M059J (cell line): ENCODE data around the gene FBXL7. TPM values are rescaled to one million over a fixed set of nuclear protein-coding genes. Genes with fewer than 3 reads are reported as not detected.

Experiments
- DNase-seq: peaks from one replicate; pipeline ENCODE4 v3.0.0-alpha.2; 2012; ENCODE audit warnings: low read depth
- total RNA-seq: library from RNA; depleted of rRNA; stranded (reverse); fragments of >200 nt; shearing (Covaris generic); gene quantifications from 2 replicates; pipeline ENCODE4 v1.2.3, GENCODE V29; 2014

Gene FBXL7
- total RNA-seq, 1 experiment from 2014 or later = 12.5 TPM

DNA sequence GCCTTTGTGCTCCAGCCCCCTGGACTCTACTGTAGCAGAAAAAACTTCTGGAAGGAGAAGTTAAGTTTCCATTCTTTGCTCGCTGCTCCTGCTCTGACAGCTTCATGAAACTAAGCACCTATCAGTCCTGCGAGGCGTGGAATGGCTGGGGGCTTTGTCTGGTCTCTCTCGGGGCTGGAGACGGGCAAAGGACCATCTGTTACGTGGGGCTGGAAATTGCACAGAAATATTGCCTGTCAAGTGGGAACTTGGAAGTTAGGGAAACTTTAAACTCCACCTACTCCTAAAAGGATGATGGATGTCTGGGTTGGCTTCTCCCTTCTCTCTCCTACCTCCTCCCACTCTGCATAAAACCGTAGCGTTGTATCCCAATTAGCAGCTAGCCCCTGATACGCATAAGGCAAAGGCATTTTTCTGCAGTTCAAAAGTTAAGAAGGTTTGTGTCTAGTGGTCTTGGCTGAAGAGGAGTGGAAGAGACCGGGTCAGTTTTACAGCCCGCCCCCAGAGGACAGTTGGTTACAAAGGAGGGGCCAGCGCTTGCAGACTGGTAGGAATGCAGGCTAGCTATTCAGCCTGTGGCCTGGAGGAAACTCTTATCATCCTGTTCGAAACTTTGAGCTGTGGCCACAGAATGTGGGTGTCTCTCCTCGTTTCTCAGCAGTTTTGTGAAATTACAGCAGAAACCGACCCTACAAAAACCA is 1.3 kb downstream of the FBXL7 start:
- peak; percentile 79 for DNase-seq

DNA sequence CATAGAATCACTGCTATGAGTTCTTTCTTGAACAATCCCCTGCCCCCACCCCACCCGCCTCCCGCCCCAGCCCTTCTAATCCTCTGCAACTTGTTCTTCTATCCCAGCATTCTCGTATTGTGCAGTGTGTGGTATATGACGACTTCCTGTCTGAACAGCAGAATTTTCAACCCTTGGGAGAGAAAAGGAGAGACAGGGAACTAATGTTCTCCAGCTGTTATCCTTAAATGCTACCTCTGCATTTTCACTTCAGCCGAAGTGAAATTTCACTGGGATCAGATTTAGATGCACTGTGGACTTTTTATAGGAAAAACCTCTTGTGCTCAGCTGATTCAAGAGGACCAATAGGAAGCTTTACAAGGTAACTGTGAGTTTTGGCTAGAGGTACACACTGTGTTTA is 2.2 kb downstream of the FBXL7 start:
- no peak for DNase-seq

DNA sequence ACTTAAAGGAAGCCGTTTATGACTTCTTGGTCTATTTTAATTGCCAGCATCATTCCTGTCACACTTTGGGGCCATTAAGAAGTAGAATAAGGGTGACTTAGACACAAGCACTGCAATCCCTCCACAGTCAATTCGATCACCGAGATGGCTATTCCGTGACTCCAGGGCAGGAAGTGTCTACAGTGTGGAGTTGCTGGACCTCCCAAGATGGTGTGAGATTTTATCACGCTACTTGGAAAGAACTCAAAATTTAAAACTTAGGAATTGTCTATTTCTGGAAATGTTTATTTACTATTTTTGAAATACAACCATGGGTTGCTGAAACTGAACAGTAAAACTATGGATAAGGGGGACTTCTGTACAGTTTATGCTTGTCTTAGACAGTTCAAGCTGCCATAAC is 6.2 kb downstream of the FBXL7 start:
- no peak for DNase-seq

DNA sequence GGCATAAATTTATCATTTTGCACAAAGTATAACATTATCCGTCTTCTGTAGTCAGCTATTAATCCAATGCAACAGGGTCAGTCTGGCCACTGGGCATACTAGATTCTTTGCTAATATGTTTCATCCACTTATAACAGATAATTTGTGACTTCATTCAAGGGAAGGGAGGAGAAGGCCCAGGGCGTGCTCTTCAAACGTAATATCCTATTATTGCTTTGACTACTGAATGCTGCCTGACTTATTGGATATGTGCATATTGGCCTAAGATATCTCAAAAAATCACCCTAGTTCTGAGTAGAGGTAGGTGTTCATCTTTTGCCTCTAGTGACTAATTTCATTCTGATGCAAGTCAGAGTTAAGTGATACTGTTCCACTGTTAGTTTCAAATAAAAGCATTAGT is 6.9 kb downstream of the FBXL7 start:
- DNase-seq = no peak

DNA sequence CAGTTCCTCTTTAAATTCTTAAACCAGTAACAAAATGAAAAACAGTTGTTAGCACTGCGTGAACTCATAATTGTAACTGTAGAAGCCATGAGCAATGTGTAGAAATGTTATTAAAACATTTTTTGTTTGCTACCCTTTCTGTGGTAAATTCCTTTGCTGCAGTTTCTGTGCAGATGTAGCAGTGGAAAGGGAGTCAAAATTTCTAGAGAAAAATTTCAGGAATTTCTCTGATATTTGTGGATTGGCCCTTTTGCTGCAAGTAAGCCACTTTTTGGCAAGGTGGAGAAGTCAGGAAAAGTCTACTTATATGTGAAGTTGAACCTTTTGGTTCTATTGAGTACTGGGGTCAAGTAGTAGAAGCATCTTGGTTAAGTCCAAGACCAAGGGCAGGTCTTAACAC is 10.1 kb downstream of the FBXL7 start:
- peak; percentile 18 for DNase-seq

DNA sequence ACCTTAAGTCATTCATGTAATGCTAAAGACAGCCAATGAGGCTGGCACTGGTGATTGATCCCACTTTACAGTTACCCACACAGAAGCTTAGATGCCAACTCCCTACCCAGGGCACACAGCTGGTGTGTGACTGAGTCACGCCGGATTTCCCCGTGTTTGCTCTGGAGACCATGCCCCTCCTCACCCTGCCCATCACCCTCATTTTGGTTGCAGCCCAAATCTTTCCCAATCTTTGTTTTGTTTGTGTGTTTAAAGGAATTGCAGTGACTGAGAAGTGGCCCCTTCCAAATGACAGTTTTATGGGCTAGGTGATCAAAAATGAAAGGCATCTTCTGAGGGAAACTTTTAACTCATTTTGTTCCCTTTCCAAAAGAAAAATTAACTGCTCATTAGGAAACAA is 10.9 kb downstream of the FBXL7 start:
- peak; percentile 74 for DNase-seq

DNA sequence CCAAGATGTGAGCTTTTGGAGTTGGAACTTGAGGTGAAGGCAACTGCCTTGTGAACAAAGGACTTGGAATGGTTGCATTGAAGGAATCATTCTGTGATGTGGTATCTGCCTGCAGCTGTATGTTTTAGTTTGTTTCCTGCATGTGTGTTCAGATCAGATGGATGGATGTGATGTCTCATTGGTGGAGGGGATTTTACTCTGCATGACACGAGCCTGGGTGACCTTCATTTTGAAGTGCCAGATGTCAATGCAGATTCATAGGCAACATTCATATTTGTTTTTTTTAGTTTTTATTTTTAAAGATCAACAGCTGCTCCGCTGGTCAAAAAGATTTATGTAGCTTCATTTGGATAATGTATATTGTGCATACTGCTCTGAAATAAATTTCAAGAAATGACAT is 13.5 kb downstream of the FBXL7 start:
- no peak for DNase-seq

DNA sequence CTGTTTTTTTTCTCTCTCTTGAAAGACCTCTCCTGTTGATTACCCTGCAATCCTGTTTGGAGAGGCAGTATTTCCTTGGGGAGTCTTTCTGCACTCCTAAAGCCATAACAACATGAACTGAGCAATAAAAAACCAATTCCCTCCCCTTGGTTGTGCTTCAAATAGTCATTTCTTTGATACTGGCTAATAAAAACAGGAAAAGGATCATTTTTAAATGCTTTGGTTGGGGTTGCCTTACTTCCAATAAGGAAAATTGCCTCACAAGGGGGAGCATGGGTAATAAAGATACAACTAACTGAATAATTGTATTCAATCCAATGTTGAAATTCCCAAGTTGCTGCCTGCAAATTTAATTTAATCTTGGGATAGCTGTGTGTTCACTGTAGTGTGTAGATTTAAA is 13.9 kb downstream of the FBXL7 start:
- no peak for DNase-seq

DNA sequence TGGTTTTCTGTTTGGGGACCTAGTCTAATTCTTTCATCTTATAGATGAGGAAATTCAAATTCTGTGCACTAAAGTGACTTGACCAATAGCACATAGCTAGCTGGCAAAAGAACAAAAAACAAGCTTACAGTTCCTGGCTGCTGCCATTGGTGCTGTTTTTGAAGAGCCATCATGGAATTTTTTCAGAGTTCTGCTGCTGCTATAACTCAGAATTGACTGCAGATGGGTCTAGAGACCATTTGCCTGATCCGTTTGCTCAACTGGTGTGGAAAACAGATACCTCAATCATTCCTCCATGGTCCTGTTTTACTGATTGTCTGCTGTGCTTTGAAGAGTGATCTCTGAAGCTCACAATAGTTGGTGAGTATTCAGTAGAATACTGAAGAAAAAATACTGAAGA is 15.2 kb downstream of the FBXL7 start:
- no peak for DNase-seq

DNA sequence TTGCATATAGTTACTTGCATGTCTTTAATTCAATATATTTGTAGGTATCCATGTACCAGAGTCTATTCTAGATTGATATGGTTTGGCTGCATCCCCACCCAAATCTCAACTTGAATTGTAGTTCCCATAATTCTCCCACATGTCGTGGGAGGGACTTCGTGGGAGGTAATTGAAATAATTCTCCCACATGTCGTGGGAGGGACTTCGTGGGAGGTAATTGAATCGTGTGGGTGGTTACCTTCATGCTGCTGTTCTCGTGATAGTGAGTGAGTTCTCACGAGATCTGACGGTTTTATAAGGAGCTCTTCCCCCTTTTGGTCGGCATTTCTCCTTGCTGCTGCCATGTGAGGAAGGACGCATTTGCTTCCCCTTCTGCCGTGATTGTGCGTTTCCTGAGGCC is 16.5 kb downstream of the FBXL7 start:
- DNase-seq = no peak

DNA sequence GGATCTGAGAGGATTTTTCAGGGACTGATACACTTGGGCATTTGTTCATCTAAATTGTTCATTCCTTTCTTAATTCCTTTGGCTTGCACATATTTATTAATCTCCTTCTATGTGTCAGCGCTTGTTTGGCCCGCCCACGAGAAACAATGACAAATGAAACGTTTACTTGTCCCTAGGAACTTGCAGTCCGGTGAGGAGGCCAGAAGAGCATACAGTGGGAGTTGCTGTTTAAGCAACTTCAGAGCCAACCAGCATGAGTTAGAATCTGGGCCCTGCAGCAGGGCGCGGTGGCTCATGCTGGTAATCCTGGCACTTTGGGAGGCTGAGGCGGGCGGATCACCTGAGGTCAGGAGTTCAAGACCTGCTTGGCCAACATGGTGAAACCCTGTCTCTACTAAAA is 18.8 kb downstream of the FBXL7 start:
- DNase-seq = no peak

DNA sequence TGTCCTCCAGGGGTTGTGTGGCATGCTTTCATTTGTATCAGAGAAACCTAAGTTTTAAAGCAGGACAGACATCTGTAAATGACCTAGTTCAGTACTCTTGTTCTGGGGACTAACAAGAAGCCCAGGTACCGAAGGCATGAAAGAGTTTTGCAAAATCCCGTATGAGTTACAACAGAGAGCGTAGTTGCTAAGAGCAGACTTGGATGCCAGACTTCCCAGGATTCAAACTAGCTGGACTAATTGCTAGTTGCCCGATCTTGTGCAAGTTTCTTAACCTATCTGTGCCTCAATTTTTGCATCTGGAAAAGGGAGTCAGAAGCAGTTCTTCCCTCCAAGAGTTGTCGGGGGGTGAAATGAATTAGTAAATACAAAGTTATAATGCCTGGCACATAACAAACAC is 20.9 kb downstream of the FBXL7 start:
- DNase-seq = no peak

DNA sequence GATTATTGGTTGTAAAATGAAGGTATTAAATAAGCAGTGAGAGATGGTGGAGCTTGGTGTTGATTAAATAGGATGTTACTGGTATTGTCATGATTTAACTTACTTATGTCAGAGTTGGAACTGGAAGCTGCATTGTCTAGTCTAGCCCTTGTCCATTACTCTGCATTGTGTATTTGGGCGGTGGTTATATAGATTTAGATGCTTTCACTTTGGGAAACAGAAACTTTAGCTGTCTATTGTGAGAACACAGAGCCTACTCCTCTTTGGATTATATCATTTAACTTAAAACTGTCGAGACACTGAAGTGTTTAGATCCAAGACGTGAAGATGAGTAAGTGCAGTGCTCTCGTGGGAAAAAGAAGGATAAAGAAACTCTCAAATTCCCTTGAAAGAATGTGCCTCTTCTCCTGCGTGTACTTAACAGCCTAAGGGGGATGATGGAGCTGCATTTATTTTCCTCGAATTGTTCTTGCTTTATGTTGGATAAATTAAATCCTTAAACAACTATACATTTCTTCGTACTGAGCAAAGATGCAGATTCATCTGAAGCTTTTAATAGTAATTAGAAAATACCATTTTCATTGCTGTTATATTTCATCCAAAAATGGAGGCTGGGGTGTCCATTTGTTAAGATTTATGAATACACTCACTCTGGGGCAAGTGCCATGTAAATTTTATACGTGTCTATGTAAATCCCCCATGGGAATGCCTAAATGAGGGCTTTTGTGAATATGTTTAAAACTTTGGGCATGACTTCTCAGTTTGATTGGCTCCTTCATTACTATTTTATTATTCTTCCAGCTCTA is 21.6 kb downstream of the FBXL7 start:
- DNase-seq = no peak

DNA sequence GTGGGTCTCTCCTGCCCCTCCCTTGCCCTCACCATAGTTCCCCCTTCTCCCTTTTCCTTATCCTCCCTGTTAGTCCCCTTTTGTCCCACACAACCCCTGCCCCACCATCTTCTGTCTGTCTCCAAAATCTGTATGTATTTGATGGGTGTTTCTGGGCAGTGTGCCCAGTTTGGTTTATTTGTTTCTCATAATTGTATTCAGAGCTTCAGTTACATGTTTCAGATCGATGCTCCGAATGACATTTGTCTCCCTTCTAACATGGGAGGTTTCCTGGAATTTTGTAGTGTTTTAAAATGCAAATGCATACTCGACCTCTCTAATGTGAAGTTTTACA is 22.2 kb downstream of the FBXL7 start:
- DNase-seq = no peak

DNA sequence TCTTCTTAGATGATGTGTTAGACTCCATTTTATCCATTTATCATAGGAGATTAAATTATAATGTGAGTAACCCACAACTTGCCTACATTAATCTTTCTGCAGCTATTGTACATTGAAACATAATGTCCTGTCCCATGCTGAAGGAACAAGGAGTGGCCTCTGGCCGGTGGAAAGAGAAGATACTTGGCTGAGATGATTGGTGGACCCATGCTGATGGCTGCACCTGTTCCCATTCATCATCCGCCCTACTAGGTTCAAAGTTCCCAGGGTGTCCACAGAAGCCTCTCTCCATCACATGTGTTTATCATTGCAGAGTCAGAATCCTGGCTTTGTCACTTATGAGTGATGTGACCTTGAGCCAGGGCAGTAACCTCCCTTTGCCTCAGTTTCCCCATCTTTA is 24.7 kb downstream of the FBXL7 start:
- no peak for DNase-seq

DNA sequence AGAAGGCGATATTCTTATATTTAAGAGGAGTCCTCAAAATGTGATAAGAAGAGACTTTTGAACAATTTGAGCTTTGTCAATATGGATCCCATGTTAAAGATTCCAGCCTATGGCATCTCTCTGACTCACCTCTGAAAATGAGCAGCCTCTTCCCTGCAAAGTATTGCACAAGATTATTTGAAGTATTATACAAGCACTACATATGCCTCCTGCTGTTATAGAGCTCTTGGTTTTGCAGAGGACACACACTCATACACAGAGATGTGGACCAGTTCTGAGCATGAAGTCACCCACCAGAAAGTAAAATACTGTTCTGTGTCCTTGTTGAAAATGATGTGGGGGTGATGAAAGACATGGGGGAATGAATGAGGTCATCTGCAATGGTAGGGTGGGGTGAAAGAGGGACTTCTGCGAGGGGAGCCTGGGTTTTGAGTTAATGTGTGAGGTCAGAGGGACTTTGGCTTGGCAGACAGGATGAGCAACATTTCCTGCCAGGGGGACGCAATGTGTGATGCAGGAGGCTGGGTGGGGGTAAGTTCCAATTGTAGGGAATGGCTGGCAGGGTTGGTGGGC is 25.8 kb downstream of the FBXL7 start:
- no peak for DNase-seq

DNA sequence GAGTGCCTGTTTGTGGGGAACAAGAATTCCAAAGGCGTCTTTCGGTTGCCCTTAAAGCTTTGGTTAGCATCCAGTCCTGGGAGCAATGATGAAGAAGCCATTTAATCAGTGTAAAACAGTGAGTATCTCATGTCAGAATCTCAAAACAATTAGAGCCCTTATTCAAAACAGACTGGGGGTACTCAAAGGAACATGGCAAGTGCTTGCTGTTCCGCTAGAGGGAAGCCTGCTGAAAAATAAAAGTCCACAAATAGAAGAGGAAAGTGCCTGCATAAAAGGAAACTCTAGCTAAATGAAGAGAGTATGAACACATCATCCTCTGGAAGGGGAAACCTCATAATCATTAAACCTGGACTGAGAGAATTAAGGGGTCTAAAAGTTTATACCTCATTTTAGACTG is 26.4 kb downstream of the FBXL7 start:
- DNase-seq = no peak

DNA sequence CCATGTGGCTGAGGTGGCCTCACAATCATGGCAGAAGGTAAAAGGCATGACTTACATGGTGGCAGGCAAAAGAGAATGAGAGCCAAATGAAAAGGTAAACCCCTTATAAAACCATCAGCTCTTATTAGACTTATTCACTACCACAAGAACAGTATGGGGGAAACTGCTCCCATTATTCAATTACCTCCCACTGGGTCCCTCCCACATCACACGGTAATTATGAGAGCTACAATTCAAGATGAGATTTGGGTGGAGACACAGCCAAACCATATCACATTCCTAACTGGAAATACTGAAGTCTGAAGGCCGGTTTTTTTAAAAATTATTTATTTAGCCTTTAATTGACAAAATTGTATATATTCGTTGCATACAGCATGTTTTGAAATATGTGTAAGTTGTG is 28.5 kb downstream of the FBXL7 start:
- no peak for DNase-seq

DNA sequence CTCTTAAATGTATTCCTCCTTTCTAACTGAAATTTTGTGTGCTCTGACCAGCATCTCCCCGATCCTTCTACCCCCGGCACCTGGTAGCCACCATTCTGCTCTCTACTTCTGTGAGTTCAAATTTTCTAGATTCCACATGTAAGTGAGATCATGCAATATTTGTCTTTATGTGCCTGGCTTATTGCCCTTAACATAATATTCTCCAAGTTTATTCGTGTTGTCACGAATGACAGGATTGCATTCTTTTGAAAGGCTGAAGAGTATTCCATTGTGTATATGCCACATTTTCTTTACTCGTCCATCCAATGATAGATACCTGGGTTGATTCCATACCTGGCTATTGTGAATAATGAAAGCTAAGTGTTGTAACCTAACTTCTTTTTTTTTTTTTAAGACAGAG is 29.0 kb downstream of the FBXL7 start:
- DNase-seq = no peak

DNA sequence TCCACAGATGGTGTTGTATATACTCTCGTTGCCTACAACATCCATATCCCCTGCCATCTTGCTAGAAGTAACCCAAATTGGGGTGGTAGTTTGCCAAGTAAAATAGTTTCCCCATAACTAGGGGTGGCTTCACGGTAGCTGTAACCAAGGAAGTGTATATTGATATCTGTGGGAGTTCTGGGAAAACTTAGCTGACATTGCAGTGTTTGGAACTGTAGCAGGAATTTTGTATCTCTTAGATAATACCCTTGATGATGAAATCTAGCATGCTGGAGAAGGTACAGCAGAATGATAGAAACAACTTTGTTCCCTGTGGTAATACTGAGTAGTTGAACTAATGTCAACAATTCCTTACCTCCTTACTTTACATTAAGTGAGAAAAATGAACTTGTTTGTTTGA is 29.8 kb downstream of the FBXL7 start:
- no peak for DNase-seq

DNA sequence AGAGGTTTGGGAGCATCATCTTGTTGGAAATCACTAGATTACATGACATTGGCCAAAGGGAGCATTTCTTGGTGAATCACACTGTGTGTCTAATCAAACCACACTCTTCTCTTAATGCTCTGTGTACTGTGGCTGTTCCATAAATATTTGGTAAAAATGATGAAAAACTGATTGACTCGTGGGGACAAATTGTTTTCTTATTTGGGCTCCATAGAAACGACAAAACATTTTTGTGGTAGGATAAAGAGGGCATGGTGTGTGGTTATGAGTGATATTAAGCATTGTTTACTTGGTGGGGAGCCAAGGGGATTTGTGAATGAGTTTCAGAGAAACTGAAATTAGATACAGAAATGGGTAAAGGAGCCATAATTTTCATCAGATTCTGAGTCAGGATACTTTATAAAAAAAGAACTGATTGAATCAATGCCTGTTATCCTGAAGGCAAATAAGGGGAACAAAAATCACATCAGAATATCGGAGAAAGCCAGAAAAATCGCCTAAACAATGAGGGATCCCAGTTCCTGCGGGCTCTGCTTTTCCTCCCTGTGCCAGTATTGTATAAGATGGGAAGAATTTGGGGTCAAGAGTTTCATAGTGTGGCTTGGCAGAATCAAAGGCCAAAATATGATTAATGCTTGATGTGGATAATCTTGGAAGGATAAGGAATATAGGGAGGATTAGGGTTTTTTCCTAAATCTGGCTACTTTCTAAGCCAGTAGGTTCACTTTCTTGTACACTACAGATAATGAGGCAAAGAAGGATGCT is 33.3 kb downstream of the FBXL7 start:
- DNase-seq = peak; percentile 89

DNA sequence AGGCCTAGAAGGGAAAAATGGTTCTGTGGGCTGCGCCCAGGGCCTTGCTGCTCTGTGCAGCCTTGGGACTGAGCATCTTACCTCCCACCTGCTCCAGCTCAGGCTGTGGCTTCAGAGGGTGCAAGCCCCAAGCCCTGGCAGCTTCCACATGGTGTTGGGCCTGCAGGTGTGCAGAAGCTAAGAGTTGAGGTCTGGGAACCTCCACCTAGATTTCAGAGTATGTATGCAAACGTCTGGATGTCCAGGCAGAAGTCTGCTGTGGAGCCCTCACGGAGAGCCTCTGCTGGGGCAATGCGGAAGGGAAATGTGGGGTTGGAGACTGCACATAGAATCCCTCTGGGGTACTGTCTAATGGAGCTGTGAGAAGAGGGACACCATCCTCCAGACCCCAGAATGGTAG is 36.0 kb downstream of the FBXL7 start:
- DNase-seq = no peak

DNA sequence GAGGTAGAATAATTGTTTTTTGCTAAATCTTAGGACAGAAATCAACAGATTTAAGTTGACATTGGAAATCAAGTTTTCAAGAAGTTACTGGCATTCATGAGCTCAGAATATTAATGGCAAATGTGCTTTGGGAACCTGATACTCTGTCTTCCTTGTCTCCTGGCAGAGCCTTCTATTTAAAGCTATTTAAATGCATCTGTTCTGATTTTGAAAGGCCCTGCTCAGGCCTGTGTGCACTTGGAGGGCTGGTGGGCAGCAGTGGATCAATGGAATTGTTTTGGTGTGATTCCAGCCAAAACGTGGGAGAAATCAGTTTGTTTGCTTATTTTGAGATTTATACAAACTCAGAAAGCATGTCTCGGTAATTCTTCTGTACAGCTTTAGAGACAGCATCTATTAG is 38.5 kb downstream of the FBXL7 start:
- DNase-seq = no peak
